ENCODE data around the gene NBEA.

The NBEA gene

GRCh38 chr13:35518337-35518946 is 576.4 kb downstream of the NBEA start:
- Histone ChIP-seq H3K4me1 (peaks cover 24% of the 10 kb centered on the region), H3K4me3 (ENCODE audit: low read depth, low read length) (no peak overlapping the region), H3K27me3 (no peaks in the 10 kb centered on the region), H3K9me3 (no peaks in the 10 kb centered on the region), H3K36me3 (peaks cover 6% of the 10 kb centered on the region; the same call in 1 of the 2 replicates)
- no peak for DNase-seq
- TF ChIP-seq, protein P1, sequence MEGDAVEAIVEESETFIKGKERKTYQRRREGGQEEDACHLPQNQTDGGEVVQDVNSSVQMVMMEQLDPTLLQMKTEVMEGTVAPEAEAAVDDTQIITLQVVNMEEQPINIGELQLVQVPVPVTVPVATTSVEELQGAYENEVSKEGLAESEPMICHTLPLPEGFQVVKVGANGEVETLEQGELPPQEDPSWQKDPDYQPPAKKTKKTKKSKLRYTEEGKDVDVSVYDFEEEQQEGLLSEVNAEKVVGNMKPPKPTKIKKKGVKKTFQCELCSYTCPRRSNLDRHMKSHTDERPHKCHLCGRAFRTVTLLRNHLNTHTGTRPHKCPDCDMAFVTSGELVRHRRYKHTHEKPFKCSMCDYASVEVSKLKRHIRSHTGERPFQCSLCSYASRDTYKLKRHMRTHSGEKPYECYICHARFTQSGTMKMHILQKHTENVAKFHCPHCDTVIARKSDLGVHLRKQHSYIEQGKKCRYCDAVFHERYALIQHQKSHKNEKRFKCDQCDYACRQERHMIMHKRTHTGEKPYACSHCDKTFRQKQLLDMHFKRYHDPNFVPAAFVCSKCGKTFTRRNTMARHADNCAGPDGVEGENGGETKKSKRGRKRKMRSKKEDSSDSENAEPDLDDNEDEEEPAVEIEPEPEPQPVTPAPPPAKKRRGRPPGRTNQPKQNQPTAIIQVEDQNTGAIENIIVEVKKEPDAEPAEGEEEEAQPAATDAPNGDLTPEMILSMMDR (IDR thresholded peaks at IDR 0.05; ENCODE audit: low read depth, low read length), result no peak

GRCh38 chr13:35524171-35524570 is 582.1 kb downstream of the NBEA start:
- no peak for DNase-seq
- TF ChIP-seq, protein P1 (IDR thresholded peaks at IDR 0.05; ENCODE audit: low read depth, low read length), result no peak

GRCh38 chr13:35526577-35526976 is 584.5 kb downstream of the NBEA start:
- no peak for DNase-seq
- peaks cover 45% of the 10 kb centered on the region for H3K4me1 ChIP-seq
- H3K36me3 ChIP-seq, result peaks cover 2% of the 10 kb centered on the region; the same call in 1 of the 2 replicates
- no peaks in the 10 kb centered on the region for H3K9me3 ChIP-seq
- TF ChIP-seq, protein P1 (IDR thresholded peaks at IDR 0.05; ENCODE audit: low read depth, low read length), result no peak
- H3K27me3 ChIP-seq, result no peaks in the 10 kb centered on the region
- no peak overlapping the region for H3K4me3 ChIP-seq (ENCODE audit: low read depth, low read length)

More at GRCh38 chr13:35524171-35524570, 582.1 kb downstream of the NBEA start:
- Histone ChIP-seq H3K27me3 (no peaks in the 10 kb centered on the region), H3K36me3 (peaks cover 3% of the 10 kb centered on the region; the same call in 1 of the 2 replicates), H3K4me1 (peaks cover 24% of the 10 kb centered on the region), H3K9me3 (no peaks in the 10 kb centered on the region), H3K4me3 (ENCODE audit: low read depth, low read length) (no peak overlapping the region)

- H3K36me3 ChIP-seq, result no peaks in the 10 kb centered on the region
- H3K4me3 ChIP-seq (ENCODE audit: low read depth, low read length), result no peak overlapping the region
- no peaks in the 10 kb centered on the region for H3K27me3 ChIP-seq
- H3K4me1 ChIP-seq, result peaks cover 51% of the 10 kb centered on the region
- TF ChIP-seq, protein P1 (IDR thresholded peaks at IDR 0.05; ENCODE audit: low read depth, low read length), result no peak
- no peak for DNase-seq
- no peaks in the 10 kb centered on the region for H3K9me3 ChIP-seq
Observed at GRCh38 chr13:35527451-35527850, 585.4 kb downstream of the NBEA start.

DNA sequence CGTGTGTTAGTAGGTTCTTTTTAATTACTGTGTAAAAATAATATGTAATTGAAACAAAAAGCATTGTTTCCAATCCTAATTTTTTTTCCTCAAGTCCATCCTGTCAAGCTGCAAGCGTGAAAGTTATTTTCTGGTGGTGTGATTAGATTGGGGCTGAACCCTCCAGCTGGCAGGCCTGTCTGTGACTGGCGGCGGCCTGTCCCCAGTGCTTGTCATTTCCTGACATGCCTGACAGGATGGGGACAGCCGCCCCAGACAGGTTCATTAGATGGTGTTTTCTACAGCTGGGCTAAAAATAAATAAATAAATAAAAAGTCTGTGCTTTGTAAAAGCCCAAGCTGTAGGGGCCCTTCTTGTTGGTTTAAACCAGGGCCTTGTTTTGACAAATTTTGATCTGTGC is 588.1 kb downstream of the NBEA start:
- Histone ChIP-seq H3K27me3 (no peaks in the 10 kb centered on the region), H3K4me1 (peaks cover 52% of the 10 kb centered on the region), H3K9me3 (no peaks in the 10 kb centered on the region), H3K4me3 (ENCODE audit: low read depth, low read length) (0 out of 2 replicates have a peak overlapping the region, but pooled peaks have one; percentile 11), H3K36me3 (no peaks in the 10 kb centered on the region)
- peak; percentile 83 for DNase-seq
- TF ChIP-seq, protein P1 (IDR thresholded peaks at IDR 0.05; ENCODE audit: low read depth, low read length), result no peak

DNA sequence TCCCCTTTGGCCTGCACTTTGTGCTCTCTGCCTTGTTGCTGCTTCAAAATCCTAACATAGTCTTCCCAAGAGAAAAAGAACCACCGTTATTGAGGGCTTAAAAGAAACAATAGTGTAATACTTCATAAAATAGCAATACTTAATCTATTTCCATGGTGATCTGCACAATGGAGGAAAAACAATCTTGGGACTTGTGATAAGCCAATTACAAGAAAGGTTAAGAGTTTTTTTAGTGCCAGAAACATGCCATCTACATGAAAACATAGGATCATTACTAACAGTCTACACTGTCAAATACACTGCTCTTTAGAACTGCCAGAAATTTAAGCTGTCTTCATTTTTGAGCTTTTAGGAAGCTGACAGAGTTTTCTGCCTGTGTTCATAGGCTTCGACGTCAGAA is 588.5 kb downstream of the NBEA start:
- H3K36me3 ChIP-seq, result no peaks in the 10 kb centered on the region
- no peaks in the 10 kb centered on the region for H3K9me3 ChIP-seq
- peaks cover 52% of the 10 kb centered on the region for H3K4me1 ChIP-seq
- DNase-seq, result no peak
- TF ChIP-seq, protein P1 (IDR thresholded peaks at IDR 0.05; ENCODE audit: low read depth, low read length), result no peak
- H3K4me3 ChIP-seq (ENCODE audit: low read depth, low read length), result peak overlapping the region; percentile 11; the same call in 1 of the 2 replicates
- no peaks in the 10 kb centered on the region for H3K27me3 ChIP-seq
